Left lung (tissue), 10 donors: ENCODE data around the gene NRXN2. TPM values are rescaled to one million over a fixed set of nuclear protein-coding genes. Genes with fewer than 3 reads are reported as not detected.
A peak's percentile ranks its signal among the peaks of the same experiment; 100 is the strongest.

Source experiments
- ATAC-seq: fragments of 200-7000 bp; cut with Tn5 transposase; one replicate; pipeline ENCODE4 v1.9.1; 2020; ENCODE audit warnings: moderate library complexity
- DNase-seq, 4 donors: peaks; one replicate each; pipeline ENCODE4 v3.0.0-alpha.2; 2013 to 2020
- H3K27ac ChIP-seq, 2 donors: fragments of 200-600 bp; sonication (generic) in 1 of 2; one replicate each; pipeline versions ENCODE4 v1.5.0 to v1.8.0; 2020 to 2021
- H3K27me3 ChIP-seq, 2 donors: fragments of 200-600 bp; sonication (generic) in 1 of 2; one replicate each; pipeline versions ENCODE4 v1.5.0 to v1.8.0; 2020 to 2021
- H3K36me3 ChIP-seq, 2 donors: fragments of 200-600 bp; sonication (generic) in 1 of 2; one replicate each; pipeline versions ENCODE4 v1.5.0 to v1.8.0; 2020 to 2021
- H3K4me1 ChIP-seq, 2 donors: fragments of 200-600 bp; one replicate each; pipeline ENCODE4 v1.8.0; 2021
- H3K4me3 ChIP-seq, 2 donors: fragments of 200-600 bp; sonication (generic) in 1 of 2; one replicate each; pipeline versions ENCODE4 v1.5.0 to v1.8.0; 2020 to 2021; ENCODE audit warnings: mild to moderate bottlenecking in 1 of 2
- H3K9me3 ChIP-seq, 2 donors: fragments of 200-600 bp; sonication (generic) in 1 of 2; one replicate each; pipeline versions ENCODE4 v1.5.0 to v1.8.0; 2020 to 2021
- CTCF ChIP-seq, 2 donors: fragments of 200-600 bp; sonication (generic) in 1 of 2; IDR thresholded peaks; one replicate each; pipeline versions ENCODE4 v1.5.0 to v1.8.0; 2021; ENCODE audit warnings: antibody characterized with exemption in 2 of 2
- intact Hi-C, 2 donors: fragments of 100-400 bp; cut with DNase I; formaldehyde crosslinking; loops; one replicate each; pipeline versions ENCODE4 v1.11.2 to v1.14.2; 2022
- polyA plus RNA-seq, 6 donors: library from polyadenylated mRNA; unstranded; fragments of 120-200 nt; gene quantifications; one replicate each; pipeline ENCODE4 v1.2.1, GENCODE V29; 2013; ENCODE audit not compliant: insufficient read length in 6 of 6
- total RNA-seq, 2 donors: library from RNA; stranded (reverse); fragmentation: NEBNext Ultra II Directional; extraction: Animal tissue kit (Norgen Biotek cat#: 25700); gene quantifications; one replicate each; pipeline ENCODE4 v1.2.1, GENCODE V29; 2021
- donor health status: DM: no; HTN: yes; CAD: no.
- donor health status: DM: no; HTN: no; CAD: no.

The NRXN2 gene
- total and polyA plus RNA-seq, 8 donors = 3.5 to 15.0 (median 10.4) TPM

DNA sequence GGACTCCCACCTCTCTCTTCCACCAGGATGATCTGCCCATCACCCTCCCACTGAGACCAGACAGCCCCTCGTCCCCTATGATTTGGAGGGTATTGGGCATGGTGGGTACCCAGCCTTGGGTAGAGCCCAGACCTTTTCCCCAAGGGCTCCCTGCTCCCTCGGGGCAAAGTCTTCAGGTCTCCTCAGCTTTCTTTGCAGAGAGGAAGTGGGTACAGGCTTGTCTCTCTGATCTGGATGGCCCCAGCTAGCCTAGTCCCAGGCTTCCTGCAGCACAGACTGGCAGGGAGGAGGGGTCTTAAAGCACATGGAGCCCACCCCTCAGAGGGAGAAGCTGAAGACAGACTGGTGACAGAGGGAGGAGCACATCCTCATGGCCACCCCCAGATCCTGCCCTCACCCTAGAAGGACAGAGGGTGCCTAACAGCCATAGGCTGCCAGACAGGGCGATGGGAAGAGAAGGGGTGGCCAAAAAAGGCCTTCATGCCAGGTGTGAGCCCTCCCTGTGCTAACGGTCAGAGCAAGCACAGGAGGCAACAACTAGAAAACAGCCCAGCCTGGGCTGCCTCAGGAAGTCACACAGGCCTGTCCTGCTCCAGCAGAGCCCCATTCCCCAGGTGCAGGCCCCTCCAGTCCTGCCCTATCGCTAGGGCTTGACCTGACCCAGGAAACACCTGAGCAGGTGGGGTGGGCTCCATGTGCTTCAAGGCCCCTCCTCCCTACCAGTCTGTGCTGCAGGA is 101.5 kb downstream of the NRXN2 start:
- no peaks in the 10 kb centered on the region for H3K9me3 ChIP-seq
- no peak for ATAC-seq
- TF ChIP-seq CTCF (IDR thresholded peaks at IDR 0.05) = no peak
- H3K36me3 ChIP-seq = no peaks in the 10 kb centered on the region
- H3K4me3 ChIP-seq = no peak overlapping the region
- H3K27ac ChIP-seq = no peak overlapping the region
- intact Hi-C loops = no loop called here
- no peak for DNase-seq
- no peaks in the 10 kb centered on the region for H3K27me3 ChIP-seq
- peaks cover 11 to 12% of the 10 kb centered on the region in 2 donors for H3K4me1 ChIP-seq

GRCh38 chr11:64620381-64620971 is 102.5 kb downstream of the NRXN2 start:
- Histone ChIP-seq H3K27ac (peak overlapping the region in 1 of 2 donors; percentile 48), H3K4me3 (no peak overlapping the region), H3K9me3 (no peaks in the 10 kb centered on the region), H3K4me1 (peaks cover 9 to 12% of the 10 kb centered on the region in 2 donors), H3K36me3 (no peaks in the 10 kb centered on the region), H3K27me3 (no peaks in the 10 kb centered on the region)
- intact Hi-C loops = no loop called here
- DNase-seq (peak in 2 of 4 donors; percentile 78 to 93), ATAC-seq (peak; percentile 12)
- TF ChIP-seq CTCF (IDR thresholded peaks at IDR 0.05) = no peak

DNA sequence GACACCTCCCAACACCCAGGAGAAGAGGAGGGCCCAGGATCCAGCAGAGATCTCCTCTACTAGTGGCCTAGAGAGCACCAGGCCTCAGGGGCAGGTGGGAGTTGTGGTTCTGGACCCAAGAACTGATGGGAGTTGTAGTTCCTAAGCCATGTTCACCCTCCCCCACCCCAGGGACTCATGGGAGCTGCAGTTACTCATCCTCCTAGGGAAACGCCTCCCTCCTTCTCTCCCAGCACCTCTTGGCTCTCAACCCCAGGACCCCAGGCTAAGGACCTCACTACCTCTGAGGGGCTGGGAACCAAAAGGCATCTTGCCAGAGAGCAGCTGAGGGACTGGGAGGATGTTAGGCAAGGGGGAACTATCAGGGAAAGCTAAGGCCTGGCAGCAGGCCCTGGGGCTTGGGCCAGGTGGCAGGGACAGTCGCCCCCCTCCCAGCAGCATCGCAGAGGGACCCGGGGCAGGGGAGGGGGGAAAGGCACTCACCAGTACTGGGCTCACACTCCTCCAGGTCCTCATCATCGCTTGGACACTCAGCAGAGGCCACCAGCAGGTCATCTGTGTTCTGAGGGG is 103.1 kb downstream of the NRXN2 start:
- Histone ChIP-seq H3K27ac (peak overlapping the region in 1 of 2 donors; percentile 48), H3K27me3 (no peaks in the 10 kb centered on the region), H3K4me1 (peaks cover 3 to 12% of the 10 kb centered on the region in 2 donors), H3K4me3 (no peak overlapping the region), H3K9me3 (no peaks in the 10 kb centered on the region), H3K36me3 (no peaks in the 10 kb centered on the region)
- DNase-seq (peak in 3 of 4 donors; percentile 49 to 80 (median 68)), ATAC-seq (peak; percentile 75)
- no peak for TF ChIP-seq CTCF (IDR thresholded peaks at IDR 0.05)
- intact Hi-C loops = no loop called here

- Histone ChIP-seq H3K4me3 (no peak overlapping the region), H3K36me3 (no peaks in the 10 kb centered on the region), H3K4me1 (peaks cover 0 to 12% of the 10 kb centered on the region in 2 donors), H3K27me3 (no peaks in the 10 kb centered on the region), H3K27ac (peak overlapping the region in 1 of 2 donors; percentile 48), H3K9me3 (no peaks in the 10 kb centered on the region)
- intact Hi-C loops = no loop called here
- TF ChIP-seq CTCF (IDR thresholded peaks at IDR 0.05) = no peak
- ATAC-seq (peak; percentile 74), DNase-seq (peak in 3 of 4 donors; percentile 32 to 66 (median 47))
Observed at GRCh38 chr11:64619196-64619595, 103.8 kb downstream of the NRXN2 start.

- no peak for ATAC-seq
- no peak for DNase-seq
- no peak for TF ChIP-seq CTCF (IDR thresholded peaks at IDR 0.05)
- H3K4me1 ChIP-seq = peaks cover 4 to 12% of the 10 kb centered on the region in 2 donors
- no peaks in the 10 kb centered on the region for H3K27me3 ChIP-seq
- intact Hi-C loops = no loop called here
- H3K9me3 ChIP-seq = no peaks in the 10 kb centered on the region
- no peak overlapping the region for H3K27ac ChIP-seq
- H3K4me3 ChIP-seq = no peak overlapping the region
- H3K36me3 ChIP-seq = no peaks in the 10 kb centered on the region
Observed at GRCh38 chr11:64616817-64617216, 106.2 kb downstream of the NRXN2 start.
